IMR-90 (cell line): Measurements from ENCODE around the gene EGFR. TPM values are rescaled to one million over a fixed set of nuclear protein-coding genes. Genes with fewer than 3 reads are reported as not detected.

Experiments used
- ATAC-seq: fragments of 200-7000 bp; cut with Tn5 transposase; 2 replicates; pipeline ENCODE4 v1.9.1; 2020; ENCODE audit warnings: low read depth, mild to moderate bottlenecking, moderate library complexity
- BruUV-seq: library from RNA; stranded (reverse); fragments of 400-500 nt; replicated peaks from 2 replicates; lab custom pipeline; 2021; lab: Mats Ljungman, UMichigan
- CTCF ChIA-PET: fragments of 300-600 bp; formaldehyde crosslinking; extraction: SDS; loops from one replicate; lab custom pipeline; 2021; ENCODE audit warnings: antibody characterized with exemption; lab: Yijun Ruan, JAX
- POLR2A ChIA-PET: fragments of 300-600 bp; sonication (Branson Sonifier 250); formaldehyde crosslinking; loops from one replicate; lab custom pipeline; 2022; ENCODE audit warnings: antibody characterized with exemption; ENCODE audit not compliant: unreplicated experiment; lab: Charles Lee
- DNase-seq: peaks from one replicate; pipeline ENCODE4 v3.0.0; 2013
- H2AFZ ChIP-seq: replicated peaks from 2 replicates; pipeline ENCODE3; 2013; ENCODE audit warnings: low read length, mild to moderate bottlenecking; ENCODE audit not compliant: poor library complexity
- H2AK5ac ChIP-seq: 2 replicates; pipeline ENCODE4 v1.6.1; 2013; ENCODE audit warnings: low read depth, low read length, inconsistent platforms
- H2AK9ac ChIP-seq: replicated peaks from 2 replicates; pipeline ENCODE3; 2013; ENCODE audit warnings: mild to moderate bottlenecking, low read depth, low read length, moderate library complexity; ENCODE audit not compliant: poor library complexity
- H2BK120ac ChIP-seq: 2 replicates; pipeline ENCODE4 v1.6.1; 2013; ENCODE audit warnings: low read depth, low read length, inconsistent platforms
- H2BK15ac ChIP-seq: 3 replicates; pipeline ENCODE4 v1.6.1; 2013; ENCODE audit warnings: low read depth, low read length, inconsistent platforms
- H2BK20ac ChIP-seq: 2 replicates; pipeline ENCODE4 v1.6.1; 2013; ENCODE audit warnings: low read depth, mild to moderate bottlenecking, inconsistent platforms, low read length, moderate library complexity
- H2BK5ac ChIP-seq: 2 replicates; pipeline ENCODE4 v1.6.1; 2013; ENCODE audit warnings: mild to moderate bottlenecking, low read depth, low read length, inconsistent platforms; ENCODE audit not compliant: poor library complexity, severe bottlenecking
- H3K14ac ChIP-seq: replicated peaks from 2 replicates; pipeline ENCODE4 v1.6.1; 2013; ENCODE audit warnings: low read depth, low read length, inconsistent platforms
- H3K18ac ChIP-seq: 2 replicates; pipeline ENCODE4 v1.6.1; 2013; ENCODE audit warnings: low read depth, low read length, control low read depth
- H3K23ac ChIP-seq: 2 replicates; pipeline ENCODE4 v1.6.1; 2013; ENCODE audit warnings: low read depth, low read length, inconsistent platforms
- H3K27ac ChIP-seq: 2 replicates; pipeline ENCODE4 v1.5.1; 2013; ENCODE audit warnings: mild to moderate bottlenecking, control low read depth, low read length; ENCODE audit not compliant: insufficient read depth
- H3K27me3 ChIP-seq: 2 replicates; pipeline ENCODE4 v1.6.1; 2013; ENCODE audit warnings: low read length; ENCODE audit not compliant: control insufficient read depth, insufficient read depth
- H3K36me3 ChIP-seq: 2 replicates; pipeline ENCODE4 v1.6.1; 2013; ENCODE audit warnings: low read length, mixed read lengths; ENCODE audit not compliant: control insufficient read depth, insufficient read depth
- H3K4ac ChIP-seq: 2 replicates; pipeline ENCODE4 v1.6.1; 2013; ENCODE audit warnings: low read depth, low read length, inconsistent platforms
- H3K4me1 ChIP-seq: 2 replicates; pipeline ENCODE4 v1.6.1; 2013; ENCODE audit warnings: low read length, mixed read lengths; ENCODE audit not compliant: control insufficient read depth, insufficient read depth
- H3K4me2 ChIP-seq: 2 replicates; pipeline ENCODE4 v1.6.1; 2013; ENCODE audit warnings: low read depth, mild to moderate bottlenecking, control low read depth, low read length, moderate library complexity
- H3K4me3 ChIP-seq: 2 replicates; pipeline ENCODE4 v1.5.1; 2013; ENCODE audit warnings: low read depth, mild to moderate bottlenecking, control low read depth, low read length, moderate library complexity; ENCODE audit not compliant: insufficient read depth
- H3K56ac ChIP-seq: 2 replicates; pipeline ENCODE4 v1.6.1; 2013; ENCODE audit warnings: low read length, inconsistent platforms; ENCODE audit not compliant: insufficient read depth; ENCODE audit errors: extremely low read depth
- H3K79me1 ChIP-seq, 2 experiments: 2 replicates each; pipeline ENCODE4 v1.6.1; 2013; ENCODE audit warnings: low read length in 2 of 2, inconsistent platforms in 1 of 2, low read depth in 1 of 2
- H3K9ac ChIP-seq: 2 replicates; pipeline ENCODE4 v1.6.1; 2013; ENCODE audit warnings: low read depth, low read length, control low read depth
- H3K9me1 ChIP-seq: 2 replicates; pipeline ENCODE4 v1.6.1; 2013; ENCODE audit warnings: low read length, inconsistent platforms; ENCODE audit not compliant: insufficient read depth
- H3K9me3 ChIP-seq: 2 replicates; pipeline ENCODE4 v1.6.1; 2013; ENCODE audit warnings: low read length; ENCODE audit not compliant: control insufficient read depth, insufficient read depth
- H4K20me1 ChIP-seq: 2 replicates; pipeline ENCODE4 v1.6.1; 2013; ENCODE audit warnings: low read length, inconsistent platforms; ENCODE audit not compliant: insufficient read depth
- H4K5ac ChIP-seq: 2 replicates; pipeline ENCODE4 v1.6.1; 2013; ENCODE audit warnings: mild to moderate bottlenecking, low read depth, low read length, control low read depth
- H4K8ac ChIP-seq, 2 experiments: 2 replicates each; pipeline ENCODE4 v1.6.1; 2013; ENCODE audit warnings: low read depth in 2 of 2, low read length in 2 of 2, control low read depth in 1 of 2, inconsistent platforms in 1 of 2
- H4K91ac ChIP-seq: 2 replicates; pipeline ENCODE4 v1.6.1; 2013; ENCODE audit warnings: low read depth, low read length, inconsistent platforms; ENCODE audit not compliant: insufficient read depth
- BHLHE40 ChIP-seq: fragments of 150-350 bp; IDR thresholded peaks from 2 replicates; pipeline ENCODE4 v1.6.1; 2016; ENCODE audit warnings: mild to moderate bottlenecking, low read depth, low read length
- CEBPB ChIP-seq: IDR thresholded peaks from 2 replicates; pipeline ENCODE4 v1.6.1; 2012; ENCODE audit warnings: low read depth, low read length, improper control_type of control experiment
- CHD1 ChIP-seq: IDR thresholded peaks from 2 replicates; pipeline ENCODE4 v1.6.1; 2012; ENCODE audit warnings: low read depth, low read length, improper control_type of control experiment
- CTCF ChIP-seq: conservative IDR thresholded peaks from 2 replicates; pipeline ENCODE4 v1.5.1; 2012; ENCODE audit warnings: mild to moderate bottlenecking, low read depth, low read length, improper control_type of control experiment
- ELK1 ChIP-seq: fragments of 150-350 bp; IDR thresholded peaks from 2 replicates; pipeline ENCODE4 v1.6.1; 2016; ENCODE audit warnings: low read depth, mild to moderate bottlenecking, low read length, moderate library complexity, borderline replicate concordance
- FOS ChIP-seq: fragments of 150-350 bp; IDR thresholded peaks from 2 replicates; pipeline ENCODE4 v1.6.1; 2016; ENCODE audit warnings: low read depth, low read length
- MAFK ChIP-seq: IDR thresholded peaks from 2 replicates; pipeline ENCODE4 v1.6.1; 2012; ENCODE audit warnings: low read depth, low read length, improper control_type of control experiment
- MAZ ChIP-seq: IDR thresholded peaks from 2 replicates; pipeline ENCODE4 v1.6.1; 2012; ENCODE audit warnings: low read depth, mild to moderate bottlenecking, low read length, improper control_type of control experiment, moderate library complexity, borderline replicate concordance
- MXI1 ChIP-seq: IDR thresholded peaks from 2 replicates; pipeline ENCODE4 v1.6.1; 2012; ENCODE audit warnings: low read depth, mild to moderate bottlenecking, low read length, moderate library complexity, borderline replicate concordance
- NFE2L2 ChIP-seq: fragments of 150-350 bp; IDR thresholded peaks from 2 replicates; pipeline ENCODE4 v1.6.1; 2016; ENCODE audit warnings: low read depth, mild to moderate bottlenecking, low read length
- POLR2A ChIP-seq: IDR thresholded peaks from 2 replicates; pipeline ENCODE4 v1.6.1; 2012; ENCODE audit warnings: mild to moderate bottlenecking, low read depth, low read length
- RAD21 ChIP-seq: IDR thresholded peaks from 2 replicates; pipeline ENCODE4 v1.6.1; 2012; ENCODE audit warnings: low read length, improper control_type of control experiment
- RCOR1 ChIP-seq: IDR thresholded peaks from 2 replicates; pipeline ENCODE4 v1.6.1; 2012; ENCODE audit warnings: mild to moderate bottlenecking, low read length, improper control_type of control experiment; ENCODE audit not compliant: insufficient replicate concordance
- RFX5 ChIP-seq: IDR thresholded peaks from 2 replicates; pipeline ENCODE4 v1.8.0; 2012; ENCODE audit warnings: low read depth, mild to moderate bottlenecking, low read length, moderate library complexity
- SMC3 ChIP-seq: fragments of 150-350 bp; IDR thresholded peaks from 2 replicates; pipeline ENCODE4 v1.6.1; 2016; ENCODE audit warnings: low read depth, mild to moderate bottlenecking, antibody characterized with exemption, low read length, moderate library complexity
- USF2 ChIP-seq: fragments of 150-350 bp; IDR thresholded peaks from 2 replicates; pipeline ENCODE4 v1.6.1; 2017; ENCODE audit warnings: mild to moderate bottlenecking, antibody characterized with exemption, low read length, low read depth
- WGBS, 2 experiments: methylation state at CpG; one replicate each; pipeline versions ENCODE4 v1.1.5 to v1.1.7; 2013; ENCODE audit warnings: missing lambda C conversion rate in 2 of 2; ENCODE audit not compliant: insufficient read length in 1 of 2; ENCODE audit errors: extremely low coverage in 2 of 2; 5-methylcytosine and 5-hydroxymethylcytosine counted together
- dilution Hi-C: fragments of 300-500 bp; cut with HindIII; formaldehyde crosslinking; loops from one replicate; pipeline ENCODE4 v1.14.3; 2018; ENCODE audit warnings: low sequenced_read_pairs; ENCODE audit not compliant: unreplicated experiment
- in situ Hi-C: fragments of 300-500 bp; cut with MboI; formaldehyde crosslinking; loops from 3 replicates; pipeline ENCODE4 v1.14.3; 2019; ENCODE audit warnings: low sequenced_read_pairs, inconsistent platforms, mixed read lengths
- intact Hi-C: fragments of 100-400 bp; cut with micrococcal nuclease; formaldehyde crosslinking; loops from 2 replicates; pipeline ENCODE4 v1.10.0; 2022
- polyA plus RNA-seq, 3 experiments: library from polyadenylated mRNA; depleted of rRNA; stranded (reverse); fragments of >200 nt; gene quantifications; 2 replicates each; pipeline ENCODE4 v1.2.3, GENCODE V29; 2012; ENCODE audit warnings: low replicate concordance in 1 of 3
- total RNA-seq: library from RNA; depleted of rRNA; stranded (reverse); fragments of >200 nt; gene quantifications from 2 replicates; pipeline ENCODE4 v1.2.3, GENCODE V29; 2012

Gene EGFR
- total and polyA plus RNA-seq, 2 of the 4 experiments (the other 2 are of a cell fraction): 36.9 to 60.4 TPM

GRCh38 chr7:55202150-55202913, 183.5 kb downstream of the EGFR start:
- H2AK5ac ChIP-seq: no peak overlapping the region
- no peaks in the 10 kb centered on the region for H3K9me3 ChIP-seq
- peak overlapping the region; percentile 9 for H2BK5ac ChIP-seq
- no peak overlapping the region for H3K27ac ChIP-seq
- H2AFZ ChIP-seq: no peak overlapping the region
- ChIA-PET CTCF (no interaction called here), POLR2A (no interaction called here)
- peaks cover 11% of the 10 kb centered on the region for H3K4me1 ChIP-seq
- no peak overlapping the region for H3K18ac ChIP-seq
- no peak overlapping the region for H4K8ac ChIP-seq
- no peak overlapping the region for H3K23ac ChIP-seq
- intact Hi-C loops: no loop called here
- DNase-seq (no peak), ATAC-seq (no peak)
- no peak overlapping the region for H2BK20ac ChIP-seq
- TF ChIP-seq MAFK: no peak
- TF ChIP-seq USF2: no peak
- TF ChIP-seq BHLHE40: no peak
- TF ChIP-seq FOS: no peak
- no peak for TF ChIP-seq NFE2L2
- TF ChIP-seq MAZ: no peak
- no peak for TF ChIP-seq CEBPB
- no peak for TF ChIP-seq RFX5
- TF ChIP-seq ELK1: no peak
- TF ChIP-seq CTCF: no peak
- TF ChIP-seq MXI1: no peak
- TF ChIP-seq POLR2A: no peak
- TF ChIP-seq RCOR1: no peak
- TF ChIP-seq RAD21: no peak
- TF ChIP-seq CHD1: no peak
- no peak for TF ChIP-seq SMC3
- H3K79me1 ChIP-seq: peaks cover 21 to 69% of the 10 kb centered on the region in 2 experiments
- H3K36me3 ChIP-seq: peaks cover 65% of the 10 kb centered on the region
- H3K9ac ChIP-seq: no peak overlapping the region
- peaks cover 35% of the 10 kb centered on the region for H3K9me1 ChIP-seq
- H2AK9ac ChIP-seq: no peak overlapping the region
- no TSS peak for BruUV-seq
- peaks cover 12% of the 10 kb centered on the region for H4K20me1 ChIP-seq
- H3K27me3 ChIP-seq: no peaks in the 10 kb centered on the region
- dilution Hi-C loops: no loop called here
- no peak overlapping the region for H3K14ac ChIP-seq
- no peak overlapping the region for H4K91ac ChIP-seq
- no peak overlapping the region for H3K4me2 ChIP-seq
- no peak overlapping the region for H3K56ac ChIP-seq
- no peak overlapping the region for H2BK15ac ChIP-seq
- no peak overlapping the region for H4K5ac ChIP-seq
- H3K4ac ChIP-seq: no peak overlapping the region; the same call in 1 of the 2 replicates
- no peak overlapping the region for H2BK120ac ChIP-seq
- H3K4me3 ChIP-seq: no peak overlapping the region
- in situ Hi-C loops: no loop called here
- 79% methylated on average over 7 of the region's 13 CpGs; no CpG with 5 or more reads in 1 of the 2 experiments for WGBS, 2 experiments
